Gastrocnemius medialis (tissue), 4 donors: Measurements from ENCODE around the gene SAMD13. TPM values are rescaled to one million over a fixed set of nuclear protein-coding genes. Genes with fewer than 3 reads are reported as not detected.

Experiments
- ATAC-seq, 2 donors: fragments of 150-250 bp; one replicate each; pipeline ENCODE4 v1.9.1; 2016
- DNase-seq, 2 donors: peaks; one replicate each; pipeline ENCODE4 v3.0.0-alpha.2; 2019
- H3K27ac ChIP-seq, 4 donors: fragments of 200-600 bp; sonication (generic); 1 replicate in 1 of 4; 2 replicates in 3 of 4; pipeline ENCODE4 v1.5.1; 2016 to 2018; ENCODE audit warnings: mild to moderate bottlenecking in 2 of 4, moderate library complexity in 1 of 4
- H3K27me3 ChIP-seq, 3 donors: fragments of 200-600 bp; sonication (generic) in 2 of 3; 1 replicate in 1 of 3; 2 replicates in 2 of 3; pipeline versions ENCODE4 v1.5.1 to v1.6.0; 2016 to 2019; ENCODE audit warnings: mild to moderate bottlenecking in 1 of 3, moderate library complexity in 1 of 3
- H3K36me3 ChIP-seq, 2 donors: fragments of 200-600 bp; sonication (generic) in 1 of 2; one replicate each; pipeline ENCODE4 v1.5.1; 2017 to 2018
- H3K4me1 ChIP-seq, 2 donors: fragments of 200-600 bp; sonication (generic) in 1 of 2; one replicate each; pipeline ENCODE4 v1.5.1; 2016 to 2017; ENCODE audit warnings: mild to moderate bottlenecking in 2 of 2
- H3K4me3 ChIP-seq, 4 donors: fragments of 200-600 bp; sonication (generic) in 3 of 4; 1 replicate in 1 of 4; 2 replicates in 3 of 4; pipeline ENCODE4 v1.5.1; 2016 to 2019; ENCODE audit warnings: mild to moderate bottlenecking in 2 of 4
- H3K9me3 ChIP-seq, 3 donors: fragments of 200-600 bp; sonication (generic) in 2 of 3; 1 replicate in 1 of 3; 2 replicates in 2 of 3; pipeline ENCODE4 v1.5.1; 2016 to 2019
- CTCF ChIP-seq, 5 experiments: fragments of 450-650 bp in 3 of 5; fragments of 200-600 bp in 2 of 5; sonication (generic) in 2 of 5; IDR thresholded peaks in 4 of 5; conservative IDR thresholded peaks in 1 of 5; 1 replicate in 4 of 5; 2 replicates in 1 of 5; pipeline ENCODE4 v1.5.1; 2016 to 2019; ENCODE audit warnings: antibody characterized with exemption in 5 of 5, mild to moderate bottlenecking in 3 of 5, moderate library complexity in 3 of 5
- POLR2A ChIP-seq, 2 donors: fragments of 450-650 bp; IDR thresholded peaks; one replicate each; pipeline ENCODE4 v1.6.1; 2017; ENCODE audit warnings: antibody characterized with exemption in 2 of 2, mild to moderate bottlenecking in 2 of 2, moderate library complexity in 2 of 2
- in situ Hi-C, 4 donors: fragments of 200-750 bp; cut with MboI; loops; one replicate each; pipeline versions ENCODE4 v1.15.0 to v1.8.0; 2017; ENCODE audit warnings: low sequenced_read_pairs in 4 of 4
- intact Hi-C: fragments of 100-400 bp; cut with DNase I; formaldehyde crosslinking; loops from one replicate; pipeline ENCODE4 v1.15.1; 2023; ENCODE audit warnings: low total_unique reads
- total RNA-seq, 4 donors: library from RNA; depleted of rRNA; stranded (reverse); fragments of >200 nt; gene quantifications; one replicate each; pipeline versions ENCODE4 v1.1.0 to v1.2.3, GENCODE V29; 2016

The SAMD13 gene
- total RNA-seq, 4 donors from 2014 or later = 1.5 to 10.8 (median 5.4) TPM

- no peaks in the 10 kb centered on the region for H3K27me3 ChIP-seq
- no peaks in the 10 kb centered on the region for H3K9me3 ChIP-seq
- in situ Hi-C loops (no loop called here), intact Hi-C loops (no loop called here)
- no peak overlapping the region for H3K4me3 ChIP-seq
- no peaks in the 10 kb centered on the region for H3K4me1 ChIP-seq
- no peak for ATAC-seq
- H3K36me3 ChIP-seq = no peaks in the 10 kb centered on the region
- H3K27ac ChIP-seq = no peak overlapping the region
- no peak for DNase-seq
- no peak for TF ChIP-seq CTCF (IDR thresholded peaks at IDR 0.05 in 4 of 5, conservative IDR thresholded peaks at IDR 0.05 in 1 of 5)
- TF ChIP-seq POLR2A (IDR thresholded peaks at IDR 0.05) = no peak
These were observed 9.8 kb downstream of the SAMD13 start for GRCh38 chr1:84311296-84311695.

GRCh38 chr1:84319662-84320061 lies 18.2 kb downstream of the SAMD13 start:
- Histone ChIP-seq H3K36me3 (no peaks in the 10 kb centered on the region), H3K9me3 (no peaks in the 10 kb centered on the region), H3K4me1 (no peaks in the 10 kb centered on the region), H3K27me3 (no peaks in the 10 kb centered on the region), H3K27ac (no peak overlapping the region), H3K4me3 (no peak overlapping the region)
- intact Hi-C loops = no loop called here
- TF ChIP-seq CTCF (IDR thresholded peaks at IDR 0.05 in 4 of 5, conservative IDR thresholded peaks at IDR 0.05 in 1 of 5) (no peak), POLR2A (IDR thresholded peaks at IDR 0.05) (no peak)
- DNase-seq = no peak
- no peak for ATAC-seq
- in situ Hi-C loops = no loop called here

GRCh38 chr1:84327830-84328229 lies 26.3 kb downstream of the SAMD13 start:
- no peak overlapping the region for H3K27ac ChIP-seq
- in situ Hi-C loops = no loop called here
- TF ChIP-seq CTCF (IDR thresholded peaks at IDR 0.05 in 4 of 5, conservative IDR thresholded peaks at IDR 0.05 in 1 of 5) (no peak), POLR2A (IDR thresholded peaks at IDR 0.05) (no peak)
- H3K4me1 ChIP-seq = no peaks in the 10 kb centered on the region
- intact Hi-C loops = no loop called here
- H3K36me3 ChIP-seq = no peaks in the 10 kb centered on the region
- H3K9me3 ChIP-seq = no peaks in the 10 kb centered on the region
- no peaks in the 10 kb centered on the region for H3K27me3 ChIP-seq
- H3K4me3 ChIP-seq = no peak overlapping the region
- ATAC-seq (no peak), DNase-seq (no peak)

- H3K27me3 ChIP-seq = no peaks in the 10 kb centered on the region
- H3K4me3 ChIP-seq = no peak overlapping the region
- in situ Hi-C loops (no loop called here), intact Hi-C loops (no loop called here)
- no peak overlapping the region for H3K27ac ChIP-seq
- H3K9me3 ChIP-seq = no peaks in the 10 kb centered on the region
- H3K4me1 ChIP-seq = no peaks in the 10 kb centered on the region
- no peak for ATAC-seq
- TF ChIP-seq POLR2A (IDR thresholded peaks at IDR 0.05) (no peak), CTCF (IDR thresholded peaks at IDR 0.05 in 4 of 5, conservative IDR thresholded peaks at IDR 0.05 in 1 of 5) (no peak)
- no peak for DNase-seq
- H3K36me3 ChIP-seq = no peaks in the 10 kb centered on the region
These were observed 28.8 kb downstream of the SAMD13 start for GRCh38 chr1:84330125-84330984.
